C4-2B (cell line): ENCODE measurements around the gene NUP93.
"Not testable (repeated sequence)": the region's sequence is repeated elsewhere in the genome, so short reads cannot be mapped to it uniquely, and the experiment has no call there.

Experiments used
- ZFX ChIP-seq: fragments of 450-650 bp; IDR thresholded peaks from 2 replicates; pipeline ENCODE4 v1.6.1; 2017
- TF ChIP-seq, protein P1 (sequence below): fragments of 450-650 bp; conservative IDR thresholded peaks from 2 replicates; pipeline ENCODE4 v1.5.1; 2017; ENCODE audit warnings: mild to moderate bottlenecking

DNA sequence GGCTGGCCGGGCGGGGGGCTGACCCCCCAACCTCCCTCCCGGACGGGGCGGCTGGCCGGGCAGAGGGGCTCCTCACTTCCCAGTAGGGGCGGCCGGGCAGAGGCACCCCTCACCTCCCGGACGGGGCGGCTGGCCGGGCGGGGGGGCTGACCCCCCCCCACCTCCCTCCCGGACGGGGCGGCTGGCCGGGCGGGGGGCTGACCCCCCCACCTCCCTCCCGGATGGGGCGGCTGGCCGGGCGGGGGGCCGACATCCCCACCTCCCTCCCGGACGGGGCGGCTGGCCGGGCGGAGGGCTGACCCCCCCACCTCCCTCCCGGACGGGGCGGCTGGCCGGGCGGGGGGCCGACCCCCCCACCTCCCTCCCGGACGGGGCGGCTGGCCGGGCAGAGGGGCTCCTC lies 9.4 kb downstream of the NUP93 start:
- TF ChIP-seq, protein P1, sequence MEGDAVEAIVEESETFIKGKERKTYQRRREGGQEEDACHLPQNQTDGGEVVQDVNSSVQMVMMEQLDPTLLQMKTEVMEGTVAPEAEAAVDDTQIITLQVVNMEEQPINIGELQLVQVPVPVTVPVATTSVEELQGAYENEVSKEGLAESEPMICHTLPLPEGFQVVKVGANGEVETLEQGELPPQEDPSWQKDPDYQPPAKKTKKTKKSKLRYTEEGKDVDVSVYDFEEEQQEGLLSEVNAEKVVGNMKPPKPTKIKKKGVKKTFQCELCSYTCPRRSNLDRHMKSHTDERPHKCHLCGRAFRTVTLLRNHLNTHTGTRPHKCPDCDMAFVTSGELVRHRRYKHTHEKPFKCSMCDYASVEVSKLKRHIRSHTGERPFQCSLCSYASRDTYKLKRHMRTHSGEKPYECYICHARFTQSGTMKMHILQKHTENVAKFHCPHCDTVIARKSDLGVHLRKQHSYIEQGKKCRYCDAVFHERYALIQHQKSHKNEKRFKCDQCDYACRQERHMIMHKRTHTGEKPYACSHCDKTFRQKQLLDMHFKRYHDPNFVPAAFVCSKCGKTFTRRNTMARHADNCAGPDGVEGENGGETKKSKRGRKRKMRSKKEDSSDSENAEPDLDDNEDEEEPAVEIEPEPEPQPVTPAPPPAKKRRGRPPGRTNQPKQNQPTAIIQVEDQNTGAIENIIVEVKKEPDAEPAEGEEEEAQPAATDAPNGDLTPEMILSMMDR: not testable (repeated sequence)
- TF ChIP-seq ZFX: not testable (repeated sequence)
